Keratinocyte (primary cell): ENCODE data around the gene DUSP12.

Source experiments
- EZH2 ChIP-seq: IDR thresholded peaks from one replicate; pipeline ENCODE4 v1.6.1; 2012; ENCODE audit warnings: inconsistent platforms, mild to moderate bottlenecking, low read length, moderate library complexity
- TF ChIP-seq, protein P1 (sequence below), 3 experiments: IDR thresholded peaks in 1 of 3; conservative IDR thresholded peaks in 1 of 3; optimal IDR thresholded peaks in 1 of 3; 2 replicates in 2 of 3; 3 replicates in 1 of 3; pipeline versions ENCODE3 to v1.5.1; 2011; ENCODE audit warnings: low read length in 3 of 3, mild to moderate bottlenecking in 3 of 3, moderate library complexity in 2 of 3, control low read depth in 1 of 3, inconsistent platforms in 1 of 3; ENCODE audit not compliant: insufficient read depth in 2 of 3; ENCODE audit errors: extremely low read depth in 1 of 3

DNA sequence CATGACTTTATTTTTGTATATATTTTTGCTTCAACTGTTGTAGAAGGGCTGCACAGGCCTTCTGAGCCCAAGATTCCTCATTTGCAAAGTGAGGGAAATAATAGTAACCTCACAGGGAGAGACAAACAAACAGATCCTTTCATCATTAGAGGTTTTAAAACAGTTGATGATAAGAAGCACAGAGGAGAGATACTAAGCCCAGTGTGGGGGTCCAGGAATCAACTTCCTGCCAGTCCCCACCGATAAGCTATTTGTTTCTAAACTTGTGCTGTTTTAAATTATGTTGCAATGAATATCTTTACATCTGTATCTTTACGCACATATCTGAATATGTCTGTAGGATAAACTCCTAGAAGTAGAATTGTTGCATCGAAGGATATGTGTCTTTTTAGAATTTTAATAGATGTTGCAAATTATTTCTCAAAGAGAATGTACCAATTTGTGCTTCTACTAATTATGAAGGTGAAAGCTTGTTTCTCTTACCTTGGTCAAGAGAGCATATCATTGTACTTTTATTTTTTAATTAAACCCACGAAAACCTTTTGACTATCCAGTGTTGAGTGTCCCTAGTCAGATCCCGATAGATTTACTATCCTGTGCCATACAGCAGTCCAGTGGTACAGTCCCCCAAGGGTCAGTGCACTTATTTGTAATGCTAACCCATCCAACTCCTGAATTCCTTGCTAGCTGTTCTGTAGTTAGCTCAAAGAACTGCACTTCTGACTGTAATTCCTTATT, 17.4 kb upstream of the DUSP12 start:
- no peak for TF ChIP-seq EZH2
- TF ChIP-seq, protein P1, sequence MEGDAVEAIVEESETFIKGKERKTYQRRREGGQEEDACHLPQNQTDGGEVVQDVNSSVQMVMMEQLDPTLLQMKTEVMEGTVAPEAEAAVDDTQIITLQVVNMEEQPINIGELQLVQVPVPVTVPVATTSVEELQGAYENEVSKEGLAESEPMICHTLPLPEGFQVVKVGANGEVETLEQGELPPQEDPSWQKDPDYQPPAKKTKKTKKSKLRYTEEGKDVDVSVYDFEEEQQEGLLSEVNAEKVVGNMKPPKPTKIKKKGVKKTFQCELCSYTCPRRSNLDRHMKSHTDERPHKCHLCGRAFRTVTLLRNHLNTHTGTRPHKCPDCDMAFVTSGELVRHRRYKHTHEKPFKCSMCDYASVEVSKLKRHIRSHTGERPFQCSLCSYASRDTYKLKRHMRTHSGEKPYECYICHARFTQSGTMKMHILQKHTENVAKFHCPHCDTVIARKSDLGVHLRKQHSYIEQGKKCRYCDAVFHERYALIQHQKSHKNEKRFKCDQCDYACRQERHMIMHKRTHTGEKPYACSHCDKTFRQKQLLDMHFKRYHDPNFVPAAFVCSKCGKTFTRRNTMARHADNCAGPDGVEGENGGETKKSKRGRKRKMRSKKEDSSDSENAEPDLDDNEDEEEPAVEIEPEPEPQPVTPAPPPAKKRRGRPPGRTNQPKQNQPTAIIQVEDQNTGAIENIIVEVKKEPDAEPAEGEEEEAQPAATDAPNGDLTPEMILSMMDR (optimal IDR thresholded peaks at IDR 0.05 in 1 of 3, IDR thresholded peaks at IDR 0.05 in 1 of 3, conservative IDR thresholded peaks at IDR 0.05 in 1 of 3; ENCODE audit: extremely low read depth in 1 of 3, insufficient read depth in 2 of 3, low read length in 3 of 3), result no peak
